Liver (tissue), 9 donors: ENCODE results near the gene ETV3. TPM values are rescaled to one million over a fixed set of nuclear protein-coding genes. Genes with fewer than 3 reads are reported as not detected.

Source experiments
- DNase-seq: peaks from one replicate; pipeline ENCODE4 v3.0.0-alpha.2; 2017; ENCODE audit warnings: low spot score
- H3K27ac ChIP-seq, 2 donors: one replicate each; pipeline ENCODE4 v1.7.0; 2013; ENCODE audit warnings: inconsistent platforms in 2 of 2, low read length in 2 of 2, control low read depth in 1 of 2, low read depth in 1 of 2, mild to moderate bottlenecking in 1 of 2
- H3K27me3 ChIP-seq, 4 donors: one replicate each; pipeline versions ENCODE4 v1.6.1 to v1.7.0; 2013; ENCODE audit warnings: low read length in 3 of 4, inconsistent platforms in 1 of 4, mild to moderate bottlenecking in 1 of 4, moderate library complexity in 1 of 4; ENCODE audit not compliant: control insufficient read depth in 4 of 4, insufficient read depth in 4 of 4
- H3K36me3 ChIP-seq, 4 donors: one replicate each; pipeline versions ENCODE4 v1.6.1 to v1.7.0; 2013; ENCODE audit warnings: low read length in 3 of 4, mild to moderate bottlenecking in 3 of 4, low read depth in 1 of 4, moderate library complexity in 1 of 4; ENCODE audit not compliant: control insufficient read depth in 4 of 4, insufficient read depth in 3 of 4
- H3K4me1 ChIP-seq, 4 donors: one replicate each; pipeline versions ENCODE4 v1.6.1 to v1.7.0; 2013; ENCODE audit warnings: low read length in 3 of 4, mild to moderate bottlenecking in 3 of 4, moderate library complexity in 1 of 4; ENCODE audit not compliant: control insufficient read depth in 4 of 4, insufficient read depth in 4 of 4
- H3K4me3 ChIP-seq, 3 donors: one replicate each; pipeline versions ENCODE4 v1.6.1 to v1.7.0; 2013; ENCODE audit warnings: low read length in 3 of 3, control low read depth in 1 of 3, low read depth in 1 of 3, mild to moderate bottlenecking in 1 of 3
- H3K9ac ChIP-seq, 2 donors: one replicate each; pipeline ENCODE4 v1.7.0; 2013; ENCODE audit warnings: low read length in 2 of 2, mild to moderate bottlenecking in 2 of 2, moderate library complexity in 2 of 2, control low read depth in 1 of 2, low read depth in 1 of 2
- H3K9me3 ChIP-seq, 4 donors: one replicate each; pipeline versions ENCODE4 v1.6.1 to v1.7.0; 2013; ENCODE audit warnings: low read length in 3 of 4; ENCODE audit not compliant: control insufficient read depth in 4 of 4
- EGR1 ChIP-seq, 2 donors: IDR thresholded peaks; 2 replicates each; pipeline ENCODE4 v1.6.1; 2016 to 2018; ENCODE audit warnings: antibody characterized with exemption in 2 of 2, low read depth in 2 of 2
- FOXA2 ChIP-seq: IDR thresholded peaks from 2 replicates; pipeline ENCODE4 v1.6.1; 2016; ENCODE audit warnings: antibody characterized with exemption
- GABPA ChIP-seq, 2 donors: IDR thresholded peaks in 1 of 2; conservative IDR thresholded peaks in 1 of 2; 2 replicates each; pipeline ENCODE4 v1.6.1; 2016; ENCODE audit warnings: antibody characterized with exemption in 2 of 2, mild to moderate bottlenecking in 1 of 2, moderate library complexity in 1 of 2
- HNF4A ChIP-seq, 2 donors: conservative IDR thresholded peaks; 2 replicates each; pipeline ENCODE4 v1.6.1; 2016; ENCODE audit warnings: antibody characterized with exemption in 2 of 2, mild to moderate bottlenecking in 2 of 2
- HNF4G ChIP-seq: IDR thresholded peaks from 2 replicates; pipeline ENCODE4 v1.6.1; 2016; ENCODE audit warnings: antibody characterized with exemption
- JUND ChIP-seq, 2 donors: IDR thresholded peaks; 2 replicates each; pipeline ENCODE4 v1.6.1; 2016; ENCODE audit warnings: antibody characterized with exemption in 2 of 2
- NR2F2 ChIP-seq: IDR thresholded peaks from 2 replicates; pipeline ENCODE4 v1.6.1; 2016; ENCODE audit warnings: antibody characterized with exemption
- RAD21 ChIP-seq, 2 donors: IDR thresholded peaks; 2 replicates each; pipeline ENCODE4 v1.6.1; 2016; ENCODE audit warnings: antibody characterized with exemption in 2 of 2, mild to moderate bottlenecking in 2 of 2
- RXRA ChIP-seq, 2 donors: IDR thresholded peaks; 2 replicates each; pipeline ENCODE4 v1.6.1; 2017 to 2018; ENCODE audit warnings: antibody characterized with exemption in 2 of 2, mild to moderate bottlenecking in 1 of 2
- SP1 ChIP-seq: IDR thresholded peaks from 2 replicates; pipeline ENCODE4 v1.6.1; 2018; ENCODE audit warnings: antibody characterized with exemption, mild to moderate bottlenecking
- TAF1 ChIP-seq: conservative IDR thresholded peaks from 2 replicates; pipeline ENCODE4 v1.6.1; 2016; ENCODE audit warnings: antibody characterized with exemption, mild to moderate bottlenecking
- YY1 ChIP-seq: IDR thresholded peaks from 2 replicates; pipeline ENCODE4 v1.6.1; 2016; ENCODE audit warnings: antibody characterized with exemption, mild to moderate bottlenecking
- WGBS: extraction: QIAGEN DNeasy Blood & Tissue Kit; methylation state at CpG from one replicate; pipeline ENCODE4 v1.1.7; 2013; 5-methylcytosine and 5-hydroxymethylcytosine counted together
- polyA plus RNA-seq, 2 donors: library from polyadenylated mRNA; stranded (reverse) in 1 of 2; unstranded in 1 of 2; fragments of 200-250 nt in 1 of 2; fragments of >200 nt in 1 of 2; fragmentation: Nextera tagmentation in 1 of 2; extraction: Ambion mirVana in 1 of 2; gene quantifications; one replicate each; pipeline versions ENCODE4 v1.2.1 to v1.2.3, GENCODE V29; 2013 to 2015
- total RNA-seq, 2 donors: library from RNA; depleted of rRNA; stranded (reverse); fragments of >200 nt; gene quantifications; one replicate each; pipeline ENCODE4 v1.2.3, GENCODE V29; 2014
- TF ChIP-seq, protein P1 (sequence below): IDR thresholded peaks from 2 replicates; pipeline ENCODE4 v1.6.1; 2016; ENCODE audit warnings: antibody characterized with exemption
- TF ChIP-seq, protein P2 (sequence below): IDR thresholded peaks from 2 replicates; pipeline ENCODE4 v1.6.1; 2016; ENCODE audit warnings: antibody characterized with exemption, mild to moderate bottlenecking
- TF ChIP-seq, protein P3 (sequence below): fragments of 150-350 bp; IDR thresholded peaks from 2 replicates; pipeline ENCODE4 v1.5.1; 2017; ENCODE audit warnings: improper control_type of control experiment, low read depth, low read length; ENCODE audit not compliant: missing input control
- TF ChIP-seq, protein P4 (sequence below): IDR thresholded peaks from 2 replicates; pipeline ENCODE4 v1.6.1; 2016; ENCODE audit warnings: antibody characterized with exemption
- donor health status: healthy.
- donor health status: healthy.
- donor health status: healthy.
- donor health status: healthy.
- donor health status: healthy.

The ETV3 gene
- total and polyA plus RNA-seq, 4 donors: 2.0 to 10.8 (median 5.3) TPM

DNA sequence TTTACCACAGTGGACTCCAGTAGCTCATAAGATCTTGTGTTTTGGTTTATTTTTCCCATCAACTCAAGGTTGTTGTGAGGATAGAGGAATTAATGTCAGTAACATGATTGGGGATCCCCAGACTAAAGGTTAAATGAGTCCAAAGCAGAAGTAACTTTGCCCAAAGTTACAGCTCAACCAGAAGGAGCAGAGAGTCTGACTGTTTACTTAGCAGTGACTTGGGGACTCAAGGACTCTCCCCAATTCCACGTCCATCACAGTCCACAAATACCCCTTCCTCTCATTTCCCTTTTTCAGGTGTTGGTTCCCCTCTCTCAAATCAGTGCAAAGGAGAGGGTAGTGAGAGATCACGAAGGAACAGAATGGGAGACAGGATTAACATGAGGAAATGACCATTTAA lies 4.0 kb upstream of the ETV3 start:
- Histone ChIP-seq H3K36me3 (no peaks in the 10 kb centered on the region), H3K9ac (no peak overlapping the region), H3K27me3 (no peaks in the 10 kb centered on the region), H3K4me1 (peaks cover 0 to 10% (median 7%) of the 10 kb centered on the region in 4 donors), H3K9me3 (no peaks in the 10 kb centered on the region), H3K27ac (no peak overlapping the region), H3K4me3 (no peak overlapping the region)
- TF ChIP-seq RXRA (IDR thresholded peaks at IDR 0.05): no peak
- no peak for DNase-seq
- WGBS: 76% methylated on average over 2 of the region's 2 CpGs

DNA sequence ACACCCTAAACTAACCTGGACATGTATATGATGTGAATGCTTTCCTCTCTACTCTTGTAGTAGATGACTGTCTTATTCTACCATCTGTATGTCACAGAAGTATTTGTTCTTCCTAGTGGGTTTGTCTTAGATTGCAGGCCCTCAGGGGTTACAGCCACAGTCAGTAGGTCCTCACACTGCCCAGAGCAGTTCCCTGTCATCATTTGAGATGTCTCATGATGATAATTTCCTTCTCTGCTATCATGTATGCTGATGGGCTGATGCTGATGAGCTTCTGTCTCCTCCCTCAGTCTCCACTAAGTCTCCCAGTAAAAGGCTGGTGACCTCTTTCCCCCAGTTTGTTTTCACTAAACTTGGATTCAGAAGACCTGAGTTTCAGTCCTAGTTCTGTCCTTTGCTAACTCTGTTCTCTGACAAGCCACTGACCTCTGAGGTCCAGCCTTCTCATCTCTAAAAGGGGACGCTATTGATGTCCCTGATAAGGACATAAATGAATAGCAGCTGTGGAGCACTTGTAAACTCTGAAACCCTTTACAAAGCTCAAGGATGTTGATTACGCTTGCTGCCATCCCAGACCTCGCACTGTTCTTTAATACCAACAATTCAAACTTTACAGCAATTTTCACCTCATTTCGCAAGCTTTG lies 3.1 kb upstream of the ETV3 start:
- TF ChIP-seq, protein P1, sequence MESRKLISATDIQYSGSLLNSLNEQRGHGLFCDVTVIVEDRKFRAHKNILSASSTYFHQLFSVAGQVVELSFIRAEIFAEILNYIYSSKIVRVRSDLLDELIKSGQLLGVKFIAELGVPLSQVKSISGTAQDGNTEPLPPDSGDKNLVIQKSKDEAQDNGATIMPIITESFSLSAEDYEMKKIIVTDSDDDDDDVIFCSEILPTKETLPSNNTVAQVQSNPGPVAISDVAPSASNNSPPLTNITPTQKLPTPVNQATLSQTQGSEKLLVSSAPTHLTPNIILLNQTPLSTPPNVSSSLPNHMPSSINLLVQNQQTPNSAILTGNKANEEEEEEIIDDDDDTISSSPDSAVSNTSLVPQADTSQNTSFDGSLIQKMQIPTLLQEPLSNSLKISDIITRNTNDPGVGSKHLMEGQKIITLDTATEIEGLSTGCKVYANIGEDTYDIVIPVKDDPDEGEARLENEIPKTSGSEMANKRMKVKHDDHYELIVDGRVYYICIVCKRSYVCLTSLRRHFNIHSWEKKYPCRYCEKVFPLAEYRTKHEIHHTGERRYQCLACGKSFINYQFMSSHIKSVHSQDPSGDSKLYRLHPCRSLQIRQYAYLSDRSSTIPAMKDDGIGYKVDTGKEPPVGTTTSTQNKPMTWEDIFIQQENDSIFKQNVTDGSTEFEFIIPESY: no peak
- TF ChIP-seq HNF4G (no peak), TAF1 (no peak), RXRA (IDR thresholded peaks at IDR 0.05) (no peak), HNF4A (conservative IDR thresholded peaks at IDR 0.05) (no peak), RAD21 (IDR thresholded peaks at IDR 0.05) (no peak), JUND (IDR thresholded peaks at IDR 0.05) (no peak), FOXA2 (no peak), YY1 (no peak), GABPA (IDR thresholded peaks at IDR 0.05 in 1 of 2, conservative IDR thresholded peaks at IDR 0.05 in 1 of 2) (no peak), NR2F2 (no peak), SP1 (no peak), EGR1 (IDR thresholded peaks at IDR 0.05; ENCODE audit: low read depth in 2 of 2) (no peak)
- TF ChIP-seq, protein P2, sequence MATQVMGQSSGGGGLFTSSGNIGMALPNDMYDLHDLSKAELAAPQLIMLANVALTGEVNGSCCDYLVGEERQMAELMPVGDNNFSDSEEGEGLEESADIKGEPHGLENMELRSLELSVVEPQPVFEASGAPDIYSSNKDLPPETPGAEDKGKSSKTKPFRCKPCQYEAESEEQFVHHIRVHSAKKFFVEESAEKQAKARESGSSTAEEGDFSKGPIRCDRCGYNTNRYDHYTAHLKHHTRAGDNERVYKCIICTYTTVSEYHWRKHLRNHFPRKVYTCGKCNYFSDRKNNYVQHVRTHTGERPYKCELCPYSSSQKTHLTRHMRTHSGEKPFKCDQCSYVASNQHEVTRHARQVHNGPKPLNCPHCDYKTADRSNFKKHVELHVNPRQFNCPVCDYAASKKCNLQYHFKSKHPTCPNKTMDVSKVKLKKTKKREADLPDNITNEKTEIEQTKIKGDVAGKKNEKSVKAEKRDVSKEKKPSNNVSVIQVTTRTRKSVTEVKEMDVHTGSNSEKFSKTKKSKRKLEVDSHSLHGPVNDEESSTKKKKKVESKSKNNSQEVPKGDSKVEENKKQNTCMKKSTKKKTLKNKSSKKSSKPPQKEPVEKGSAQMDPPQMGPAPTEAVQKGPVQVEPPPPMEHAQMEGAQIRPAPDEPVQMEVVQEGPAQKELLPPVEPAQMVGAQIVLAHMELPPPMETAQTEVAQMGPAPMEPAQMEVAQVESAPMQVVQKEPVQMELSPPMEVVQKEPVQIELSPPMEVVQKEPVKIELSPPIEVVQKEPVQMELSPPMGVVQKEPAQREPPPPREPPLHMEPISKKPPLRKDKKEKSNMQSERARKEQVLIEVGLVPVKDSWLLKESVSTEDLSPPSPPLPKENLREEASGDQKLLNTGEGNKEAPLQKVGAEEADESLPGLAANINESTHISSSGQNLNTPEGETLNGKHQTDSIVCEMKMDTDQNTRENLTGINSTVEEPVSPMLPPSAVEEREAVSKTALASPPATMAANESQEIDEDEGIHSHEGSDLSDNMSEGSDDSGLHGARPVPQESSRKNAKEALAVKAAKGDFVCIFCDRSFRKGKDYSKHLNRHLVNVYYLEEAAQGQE: no peak
- TF ChIP-seq, protein P3, sequence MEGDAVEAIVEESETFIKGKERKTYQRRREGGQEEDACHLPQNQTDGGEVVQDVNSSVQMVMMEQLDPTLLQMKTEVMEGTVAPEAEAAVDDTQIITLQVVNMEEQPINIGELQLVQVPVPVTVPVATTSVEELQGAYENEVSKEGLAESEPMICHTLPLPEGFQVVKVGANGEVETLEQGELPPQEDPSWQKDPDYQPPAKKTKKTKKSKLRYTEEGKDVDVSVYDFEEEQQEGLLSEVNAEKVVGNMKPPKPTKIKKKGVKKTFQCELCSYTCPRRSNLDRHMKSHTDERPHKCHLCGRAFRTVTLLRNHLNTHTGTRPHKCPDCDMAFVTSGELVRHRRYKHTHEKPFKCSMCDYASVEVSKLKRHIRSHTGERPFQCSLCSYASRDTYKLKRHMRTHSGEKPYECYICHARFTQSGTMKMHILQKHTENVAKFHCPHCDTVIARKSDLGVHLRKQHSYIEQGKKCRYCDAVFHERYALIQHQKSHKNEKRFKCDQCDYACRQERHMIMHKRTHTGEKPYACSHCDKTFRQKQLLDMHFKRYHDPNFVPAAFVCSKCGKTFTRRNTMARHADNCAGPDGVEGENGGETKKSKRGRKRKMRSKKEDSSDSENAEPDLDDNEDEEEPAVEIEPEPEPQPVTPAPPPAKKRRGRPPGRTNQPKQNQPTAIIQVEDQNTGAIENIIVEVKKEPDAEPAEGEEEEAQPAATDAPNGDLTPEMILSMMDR: no peak
- TF ChIP-seq, protein P4, sequence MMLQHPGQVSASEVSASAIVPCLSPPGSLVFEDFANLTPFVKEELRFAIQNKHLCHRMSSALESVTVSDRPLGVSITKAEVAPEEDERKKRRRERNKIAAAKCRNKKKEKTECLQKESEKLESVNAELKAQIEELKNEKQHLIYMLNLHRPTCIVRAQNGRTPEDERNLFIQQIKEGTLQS: no peak
- DNase-seq: no peak
- Histone ChIP-seq H3K27ac (no peak overlapping the region), H3K4me1 (peaks cover under 1 to 19% (median 16%) of the 10 kb centered on the region in 4 donors), H3K36me3 (no peaks in the 10 kb centered on the region), H3K4me3 (no peak overlapping the region), H3K27me3 (no peaks in the 10 kb centered on the region), H3K9me3 (no peaks in the 10 kb centered on the region), H3K9ac (no peak overlapping the region)
- 88% methylated on average over 4 of the region's 4 CpGs for WGBS
